Ishikawa (cell line): ENCODE measurements around the gene NLRC5.

Experiments
- CEBPB ChIP-seq: IDR thresholded peaks from 2 replicates; pipeline ENCODE4 v1.6.1; 2012
- CREB1 ChIP-seq: IDR thresholded peaks from 2 replicates; pipeline ENCODE4 v1.6.1; 2012; ENCODE audit warnings: low read depth
- EGR1 ChIP-seq: IDR thresholded peaks from 2 replicates; pipeline ENCODE4 v1.6.1; 2012
- EP300 ChIP-seq: IDR thresholded peaks from 2 replicates; pipeline ENCODE4 v1.6.1; 2012; ENCODE audit warnings: borderline replicate concordance
- FOXM1 ChIP-seq: IDR thresholded peaks from 2 replicates; pipeline ENCODE4 v1.6.1; 2012; ENCODE audit warnings: low read depth, borderline replicate concordance
- NFIC ChIP-seq: IDR thresholded peaks from 2 replicates; pipeline ENCODE4 v1.6.1; 2012
- RAD21 ChIP-seq: IDR thresholded peaks from 2 replicates; pipeline ENCODE4 v1.6.1; 2012; ENCODE audit warnings: low read depth
- TAF1 ChIP-seq: IDR thresholded peaks from 2 replicates; pipeline ENCODE4 v1.6.1; 2012; ENCODE audit warnings: low read depth, mild to moderate bottlenecking
- TCF12 ChIP-seq: IDR thresholded peaks from 2 replicates; pipeline ENCODE4 v1.6.1; 2012; ENCODE audit warnings: low read depth
- TEAD4 ChIP-seq: IDR thresholded peaks from 2 replicates; pipeline ENCODE4 v1.6.1; 2012
- USF1 ChIP-seq: IDR thresholded peaks from 2 replicates; pipeline ENCODE4 v1.6.1; 2012
- YY1 ChIP-seq: IDR thresholded peaks from 2 replicates; pipeline ENCODE4 v1.6.1; 2012; ENCODE audit warnings: low read depth
- ZBTB7A ChIP-seq: IDR thresholded peaks from 2 replicates; pipeline ENCODE4 v1.6.1; 2012; ENCODE audit warnings: low read depth
- TF ChIP-seq, protein P1 (sequence below): IDR thresholded peaks from 2 replicates; pipeline ENCODE4 v1.6.1; 2012; ENCODE audit warnings: low read depth, mild to moderate bottlenecking
- TF ChIP-seq, protein P2 (sequence below): IDR thresholded peaks from 2 replicates; pipeline ENCODE4 v1.6.1; 2012

The NLRC5 gene

DNA sequence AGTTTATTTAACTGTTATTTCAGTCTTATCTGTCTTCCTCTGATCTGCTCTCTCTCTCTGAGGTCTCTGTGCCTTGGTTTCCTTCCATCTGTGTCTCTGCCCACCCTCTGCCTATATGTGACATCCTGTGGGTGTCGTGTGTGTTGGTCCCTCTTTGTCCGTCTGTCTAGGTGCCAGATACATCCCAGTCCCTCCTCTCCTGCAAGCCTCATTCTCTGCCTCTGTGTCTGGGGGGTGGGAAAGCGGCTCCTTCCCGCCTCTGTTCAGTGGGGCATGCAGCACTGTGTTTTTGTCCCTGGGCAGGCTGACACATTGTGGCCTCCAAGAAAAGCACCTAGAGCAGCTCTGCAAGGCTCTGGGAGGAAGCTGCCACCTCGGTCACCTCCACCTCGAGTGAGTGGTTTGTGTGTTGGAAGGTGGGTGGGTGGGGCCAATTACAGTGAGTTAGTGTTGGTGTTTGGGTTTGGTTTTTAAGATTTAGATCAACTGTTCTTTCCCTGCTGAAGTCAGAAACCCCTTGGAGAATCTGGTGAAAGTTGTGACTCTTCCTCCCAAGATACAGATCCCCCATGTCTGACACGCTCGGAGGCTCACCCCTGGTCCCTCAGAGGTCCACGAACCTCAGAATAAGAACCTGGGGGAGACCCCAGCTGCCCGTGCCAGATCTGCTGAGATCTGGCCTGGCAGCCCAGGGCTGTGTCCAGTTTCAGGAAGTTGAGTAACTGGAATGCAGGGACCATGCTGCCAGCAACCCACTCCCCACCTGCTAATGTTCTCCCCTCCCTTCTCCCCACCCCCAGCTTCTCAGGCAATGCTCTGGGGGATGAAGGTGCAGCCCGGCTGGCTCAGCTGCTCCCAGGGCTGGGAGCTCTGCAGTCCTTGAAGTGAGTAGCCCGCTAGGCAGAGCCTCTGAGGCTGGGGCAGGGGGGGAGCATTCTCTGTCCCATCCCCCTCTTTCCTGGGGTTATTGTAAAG lies 52.1 kb downstream of the NLRC5 start:
- no peak for TF ChIP-seq TCF12
- no peak for TF ChIP-seq TAF1
- TF ChIP-seq CREB1 = no peak
- no peak for TF ChIP-seq RAD21
- no peak for TF ChIP-seq USF1
- no peak for TF ChIP-seq ZBTB7A
- TF ChIP-seq, protein P1, sequence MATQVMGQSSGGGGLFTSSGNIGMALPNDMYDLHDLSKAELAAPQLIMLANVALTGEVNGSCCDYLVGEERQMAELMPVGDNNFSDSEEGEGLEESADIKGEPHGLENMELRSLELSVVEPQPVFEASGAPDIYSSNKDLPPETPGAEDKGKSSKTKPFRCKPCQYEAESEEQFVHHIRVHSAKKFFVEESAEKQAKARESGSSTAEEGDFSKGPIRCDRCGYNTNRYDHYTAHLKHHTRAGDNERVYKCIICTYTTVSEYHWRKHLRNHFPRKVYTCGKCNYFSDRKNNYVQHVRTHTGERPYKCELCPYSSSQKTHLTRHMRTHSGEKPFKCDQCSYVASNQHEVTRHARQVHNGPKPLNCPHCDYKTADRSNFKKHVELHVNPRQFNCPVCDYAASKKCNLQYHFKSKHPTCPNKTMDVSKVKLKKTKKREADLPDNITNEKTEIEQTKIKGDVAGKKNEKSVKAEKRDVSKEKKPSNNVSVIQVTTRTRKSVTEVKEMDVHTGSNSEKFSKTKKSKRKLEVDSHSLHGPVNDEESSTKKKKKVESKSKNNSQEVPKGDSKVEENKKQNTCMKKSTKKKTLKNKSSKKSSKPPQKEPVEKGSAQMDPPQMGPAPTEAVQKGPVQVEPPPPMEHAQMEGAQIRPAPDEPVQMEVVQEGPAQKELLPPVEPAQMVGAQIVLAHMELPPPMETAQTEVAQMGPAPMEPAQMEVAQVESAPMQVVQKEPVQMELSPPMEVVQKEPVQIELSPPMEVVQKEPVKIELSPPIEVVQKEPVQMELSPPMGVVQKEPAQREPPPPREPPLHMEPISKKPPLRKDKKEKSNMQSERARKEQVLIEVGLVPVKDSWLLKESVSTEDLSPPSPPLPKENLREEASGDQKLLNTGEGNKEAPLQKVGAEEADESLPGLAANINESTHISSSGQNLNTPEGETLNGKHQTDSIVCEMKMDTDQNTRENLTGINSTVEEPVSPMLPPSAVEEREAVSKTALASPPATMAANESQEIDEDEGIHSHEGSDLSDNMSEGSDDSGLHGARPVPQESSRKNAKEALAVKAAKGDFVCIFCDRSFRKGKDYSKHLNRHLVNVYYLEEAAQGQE = no peak
- TF ChIP-seq EP300 = no peak
- no peak for TF ChIP-seq TEAD4
- TF ChIP-seq, protein P2, sequence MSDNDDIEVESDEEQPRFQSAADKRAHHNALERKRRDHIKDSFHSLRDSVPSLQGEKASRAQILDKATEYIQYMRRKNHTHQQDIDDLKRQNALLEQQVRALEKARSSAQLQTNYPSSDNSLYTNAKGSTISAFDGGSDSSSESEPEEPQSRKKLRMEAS = no peak

- TF ChIP-seq, protein P1 = no peak
- TF ChIP-seq TCF12 (no peak), ZBTB7A (no peak), YY1 (no peak), RAD21 (no peak), EP300 (no peak), CREB1 (no peak), TAF1 (no peak), NFIC (no peak), FOXM1 (no peak), EGR1 (no peak)
These were observed 53.1 kb downstream of the NLRC5 start for GRCh38 chr16:57042157-57043111.

- TF ChIP-seq YY1 (no peak), TAF1 (no peak), RAD21 (no peak), USF1 (no peak)
- TF ChIP-seq, protein P2 = no peak
These were observed 53.9 kb downstream of the NLRC5 start for GRCh38 chr16:57043248-57043647.

DNA sequence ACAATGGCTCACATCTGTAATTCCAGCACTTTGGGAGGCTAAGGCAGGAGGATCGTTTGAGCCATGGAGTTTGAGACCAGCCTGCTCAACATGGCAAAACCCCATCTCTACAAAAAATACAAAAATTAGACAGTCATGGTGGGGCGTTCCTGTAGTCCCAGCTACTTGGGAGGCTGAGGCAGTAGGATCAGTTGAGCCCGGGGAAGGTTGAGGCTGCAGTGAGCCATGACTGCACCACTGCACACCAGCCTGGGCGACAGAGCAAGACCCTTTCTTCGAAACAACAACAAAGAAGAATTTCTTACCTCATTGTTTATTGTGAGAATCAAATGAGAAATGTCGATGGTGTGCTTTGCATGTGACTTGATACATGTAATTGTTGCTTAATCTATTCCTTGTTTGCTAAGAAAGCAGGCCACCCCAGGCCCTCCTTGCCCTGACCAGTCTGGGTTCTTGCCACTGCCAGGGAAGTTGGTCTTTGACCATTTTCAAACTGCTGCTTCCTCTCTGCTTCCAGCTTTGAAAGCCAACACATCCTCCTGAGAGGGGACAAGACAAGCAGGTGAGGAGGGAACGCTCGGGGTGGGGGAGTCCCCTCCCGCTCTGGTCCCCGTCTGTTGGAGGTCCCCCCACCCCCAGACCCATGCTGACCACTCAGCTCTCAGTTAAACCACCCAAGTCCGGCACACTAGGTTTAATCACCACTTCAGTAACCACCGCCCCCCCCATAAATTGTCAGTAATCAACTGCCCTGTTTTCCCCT lies 55.8 kb downstream of the NLRC5 start:
- TF ChIP-seq YY1 = no peak
- TF ChIP-seq RAD21 = no peak
- TF ChIP-seq CREB1 = no peak
- TF ChIP-seq TAF1 = no peak
- no peak for TF ChIP-seq ZBTB7A
- no peak for TF ChIP-seq TCF12
- TF ChIP-seq, protein P1 = no peak
- no peak for TF ChIP-seq TEAD4
- TF ChIP-seq EGR1 = no peak
- no peak for TF ChIP-seq NFIC
- TF ChIP-seq CEBPB = no peak
- no peak for TF ChIP-seq USF1
- TF ChIP-seq, protein P2 = no peak
- no peak for TF ChIP-seq EP300
- no peak for TF ChIP-seq FOXM1
